ENCODE measurements around the gene AP1M1.

- TF ChIP-seq PKNOX1 (IDR thresholded peaks at IDR 0.05) (no peak), FOXM1 (IDR thresholded peaks at IDR 0.05; ENCODE audit: borderline replicate concordance) (no peak), BHLHE40 (IDR thresholded peaks at IDR 0.05; ENCODE audit: borderline replicate concordance) (no peak), ELF4 (IDR thresholded peaks at IDR 0.05) (no peak), SUZ12 (IDR thresholded peaks at IDR 0.05) (no peak), SP1 (IDR thresholded peaks at IDR 0.05) (no peak), L3MBTL2 (conservative IDR thresholded peaks at IDR 0.05) (no peak), NFRKB (IDR thresholded peaks at IDR 0.05) (no peak), TARDBP (IDR thresholded peaks at IDR 0.05) (no peak), FOXA1 (IDR thresholded peaks at IDR 0.05) (no peak)
Observed at GRCh38 chr19:16199275-16199932, 1.7 kb downstream of the AP1M1 start.
